Immature natural killer cell (primary cell): Measurements from ENCODE around the gene ZNF281. TPM values are rescaled to one million over a fixed set of nuclear protein-coding genes. Genes with fewer than 3 reads are reported as not detected.

Experiments used
- DNase-seq, 3 donors: peaks; one replicate each; pipeline ENCODE4 v3.0.0; 2022; ENCODE audit warnings: mixed read lengths in 1 of 3
- H3K27ac Mint-ChIP-seq, 6 donors: one replicate each; pipeline ENCODE4 v1.8.0; 2020; ENCODE audit warnings: mixed read lengths in 6 of 6, mild to moderate bottlenecking in 5 of 6, inconsistent platforms in 4 of 6, moderate library complexity in 3 of 6
- H3K27me3 Mint-ChIP-seq, 3 donors: one replicate each; pipeline ENCODE4 v1.8.0; 2020 to 2021; ENCODE audit warnings: low read depth in 3 of 3, mild to moderate bottlenecking in 3 of 3, mixed read lengths in 3 of 3, moderate library complexity in 3 of 3, inconsistent platforms in 1 of 3
- H3K36me3 Mint-ChIP-seq, 3 donors: one replicate each; pipeline ENCODE4 v1.8.0; 2020; ENCODE audit warnings: mixed read lengths in 3 of 3, inconsistent platforms in 2 of 3, mild to moderate bottlenecking in 2 of 3
- H3K4me1 Mint-ChIP-seq, 2 donors: one replicate each; pipeline ENCODE4 v1.8.0; 2020; ENCODE audit warnings: inconsistent platforms in 2 of 2, mild to moderate bottlenecking in 2 of 2, mixed read lengths in 2 of 2, moderate library complexity in 1 of 2
- H3K4me3 Mint-ChIP-seq, 5 donors: one replicate each; pipeline ENCODE4 v1.8.0; 2020; ENCODE audit warnings: mild to moderate bottlenecking in 5 of 5, mixed read lengths in 5 of 5, inconsistent platforms in 3 of 5, moderate library complexity in 3 of 5
- H3K9me3 Mint-ChIP-seq, 6 donors: one replicate each; pipeline ENCODE4 v1.8.0; 2020; ENCODE audit warnings: mild to moderate bottlenecking in 6 of 6, mixed read lengths in 6 of 6, inconsistent platforms in 4 of 6, moderate library complexity in 3 of 6
- polyA plus RNA-seq, 3 donors: library from polyadenylated mRNA; unstranded; fragments of 300-500 nt; fragmentation: Illumina TruSeq; gene quantifications; one replicate each; pipeline ENCODE4 v1.2.3, GENCODE V29; 2021

The ZNF281 gene
- polyA plus RNA-seq, 3 donors from 2014 or later, result 15.3 to 33.3 (median 27.3) TPM

- Mint-ChIP-seq H3K27ac (no peak overlapping the region), H3K36me3 (peaks cover 0 to 3% (median 3%) of the 10 kb centered on the region in 3 donors), H3K9me3 (no peaks in the 10 kb centered on the region), H3K4me3 (no peak overlapping the region), H3K27me3 (no peaks in the 10 kb centered on the region), H3K4me1 (peaks cover 6 to 32% of the 10 kb centered on the region in 2 donors)
- no peak for DNase-seq
Observed at GRCh38 chr1:200398373-200398772, 11.5 kb downstream of the ZNF281 start.

- H3K36me3 Mint-ChIP-seq, result peaks cover 0 to 3% (median 0%) of the 10 kb centered on the region in 3 donors
- no peak for DNase-seq
- no peaks in the 10 kb centered on the region for H3K9me3 Mint-ChIP-seq
- H3K27me3 Mint-ChIP-seq, result no peaks in the 10 kb centered on the region
- H3K4me1 Mint-ChIP-seq, result no peaks in the 10 kb centered on the region
- no peak overlapping the region for H3K4me3 Mint-ChIP-seq
- no peak overlapping the region for H3K27ac Mint-ChIP-seq
Observed at GRCh38 chr1:200392625-200393185, 17.1 kb downstream of the ZNF281 start.

- H3K36me3 Mint-ChIP-seq, result no peaks in the 10 kb centered on the region
- no peak for DNase-seq
- no peak overlapping the region for H3K4me3 Mint-ChIP-seq
- H3K27ac Mint-ChIP-seq, result no peak overlapping the region
- H3K4me1 Mint-ChIP-seq, result no peaks in the 10 kb centered on the region
- no peaks in the 10 kb centered on the region for H3K27me3 Mint-ChIP-seq
- H3K9me3 Mint-ChIP-seq, result no peaks in the 10 kb centered on the region
Observed at GRCh38 chr1:200391747-200392146, 18.1 kb downstream of the ZNF281 start.

- no peaks in the 10 kb centered on the region for H3K9me3 Mint-ChIP-seq
- H3K27me3 Mint-ChIP-seq, result no peaks in the 10 kb centered on the region
- no peaks in the 10 kb centered on the region for H3K4me1 Mint-ChIP-seq
- no peak overlapping the region for H3K4me3 Mint-ChIP-seq
- H3K36me3 Mint-ChIP-seq, result no peaks in the 10 kb centered on the region
- no peak overlapping the region for H3K27ac Mint-ChIP-seq
- no peak for DNase-seq
Observed at GRCh38 chr1:200388791-200389190, 21.0 kb downstream of the ZNF281 start.

- Mint-ChIP-seq H3K9me3 (no peaks in the 10 kb centered on the region), H3K27ac (no peak overlapping the region), H3K27me3 (no peaks in the 10 kb centered on the region), H3K4me1 (no peaks in the 10 kb centered on the region), H3K4me3 (no peak overlapping the region), H3K36me3 (no peaks in the 10 kb centered on the region)
- no peak for DNase-seq
Observed at GRCh38 chr1:200386416-200386815, 23.4 kb downstream of the ZNF281 start.

GRCh38 chr1:200384818-200385390 lies 24.9 kb downstream of the ZNF281 start:
- Mint-ChIP-seq H3K27me3 (no peaks in the 10 kb centered on the region), H3K4me1 (no peaks in the 10 kb centered on the region), H3K27ac (no peak overlapping the region), H3K9me3 (no peaks in the 10 kb centered on the region), H3K4me3 (no peak overlapping the region), H3K36me3 (no peaks in the 10 kb centered on the region)
- no peak for DNase-seq

GRCh38 chr1:200381256-200381984 lies 28.4 kb downstream of the ZNF281 start:
- Mint-ChIP-seq H3K4me3 (no peak overlapping the region), H3K4me1 (no peaks in the 10 kb centered on the region), H3K36me3 (peaks cover 0 to 6% (median 0%) of the 10 kb centered on the region in 3 donors), H3K27me3 (no peaks in the 10 kb centered on the region), H3K27ac (no peak overlapping the region), H3K9me3 (no peaks in the 10 kb centered on the region)
- DNase-seq, result no peak

- Mint-ChIP-seq H3K27ac (no peak overlapping the region), H3K9me3 (no peaks in the 10 kb centered on the region), H3K27me3 (peaks cover 0 to 3% (median 0%) of the 10 kb centered on the region in 3 donors), H3K36me3 (peaks cover 0 to 6% (median 0%) of the 10 kb centered on the region in 3 donors), H3K4me3 (no peak overlapping the region), H3K4me1 (no peaks in the 10 kb centered on the region)
- DNase-seq, result no peak
Observed at GRCh38 chr1:200380589-200381021, 29.2 kb downstream of the ZNF281 start.

- no peaks in the 10 kb centered on the region for H3K9me3 Mint-ChIP-seq
- H3K27ac Mint-ChIP-seq, result no peak overlapping the region
- H3K4me3 Mint-ChIP-seq, result no peak overlapping the region
- peaks cover 0 to 3% (median 0%) of the 10 kb centered on the region in 3 donors for H3K27me3 Mint-ChIP-seq
- peaks cover 0 to 6% (median 0%) of the 10 kb centered on the region in 3 donors for H3K36me3 Mint-ChIP-seq
- no peak for DNase-seq
- no peaks in the 10 kb centered on the region for H3K4me1 Mint-ChIP-seq
Observed at GRCh38 chr1:200379940-200380588, 29.8 kb downstream of the ZNF281 start.

GRCh38 chr1:200379432-200379757 lies 30.4 kb downstream of the ZNF281 start:
- no peak for DNase-seq
- no peak overlapping the region for H3K4me3 Mint-ChIP-seq
- H3K4me1 Mint-ChIP-seq, result no peaks in the 10 kb centered on the region
- no peak overlapping the region for H3K27ac Mint-ChIP-seq
- H3K36me3 Mint-ChIP-seq, result peaks cover 0 to 6% (median 0%) of the 10 kb centered on the region in 3 donors
- H3K27me3 Mint-ChIP-seq, result peaks cover 0 to 3% (median 0%) of the 10 kb centered on the region in 3 donors
- no peaks in the 10 kb centered on the region for H3K9me3 Mint-ChIP-seq

GRCh38 chr1:200378096-200378495 lies 31.7 kb downstream of the ZNF281 start:
- H3K27ac Mint-ChIP-seq, result no peak overlapping the region
- no peaks in the 10 kb centered on the region for H3K4me1 Mint-ChIP-seq
- H3K9me3 Mint-ChIP-seq, result no peaks in the 10 kb centered on the region
- H3K36me3 Mint-ChIP-seq, result peaks cover 0 to 10% (median 0%) of the 10 kb centered on the region in 3 donors
- no peak overlapping the region for H3K4me3 Mint-ChIP-seq
- no peak for DNase-seq
- H3K27me3 Mint-ChIP-seq, result peaks cover 0 to 3% (median 0%) of the 10 kb centered on the region in 3 donors

GRCh38 chr1:200376528-200376927 lies 33.3 kb downstream of the ZNF281 start:
- H3K9me3 Mint-ChIP-seq, result no peaks in the 10 kb centered on the region
- no peak overlapping the region for H3K4me3 Mint-ChIP-seq
- peaks cover 0 to 15% (median 3%) of the 10 kb centered on the region in 3 donors for H3K36me3 Mint-ChIP-seq
- no peak for DNase-seq
- H3K4me1 Mint-ChIP-seq, result no peaks in the 10 kb centered on the region
- H3K27ac Mint-ChIP-seq, result no peak overlapping the region
- H3K27me3 Mint-ChIP-seq, result peaks cover 0 to 3% (median 0%) of the 10 kb centered on the region in 3 donors

- no peak overlapping the region for H3K27ac Mint-ChIP-seq
Observed at GRCh38 chr1:200374569-200375295, 35.1 kb downstream of the ZNF281 start.

More at GRCh38 chr1:200374569-200375295, 35.1 kb downstream of the ZNF281 start:
- H3K36me3 Mint-ChIP-seq, result peaks cover 3 to 18% (median 6%) of the 10 kb centered on the region in 3 donors
- peaks cover 0 to 3% (median 0%) of the 10 kb centered on the region in 3 donors for H3K27me3 Mint-ChIP-seq
- H3K4me1 Mint-ChIP-seq, result no peaks in the 10 kb centered on the region
- no peak for DNase-seq
- H3K9me3 Mint-ChIP-seq, result no peaks in the 10 kb centered on the region
- no peak overlapping the region for H3K4me3 Mint-ChIP-seq
